Astrocyte (in vitro differentiated cells and primary cell): Measurements from ENCODE around the gene TMEM235.

Experiments
- CTCF ChIP-seq: IDR thresholded peaks from 2 replicates; pipeline ENCODE4 v1.5.1; 2011; ENCODE audit warnings: low read depth, mild to moderate bottlenecking, inconsistent platforms, low read length, moderate library complexity; ENCODE audit not compliant: insufficient read depth
- EZH2 ChIP-seq: IDR thresholded peaks from 2 replicates; pipeline ENCODE4 v1.6.1; 2012; ENCODE audit warnings: mild to moderate bottlenecking, low read length, inconsistent platforms; ENCODE audit not compliant: insufficient read depth

- TF ChIP-seq CTCF (no peak), EZH2 (no peak)
Measured at GRCh38 chr17:78196716-78197115, 34.7 kb upstream of the TMEM235 start.
